Transverse colon (tissue), 4 donors: Measurements from ENCODE around the gene PAX8. TPM values are rescaled to one million over a fixed set of nuclear protein-coding genes. Genes with fewer than 3 reads are reported as not detected.

ENCODE experiments used
- DNase-seq: peaks from one replicate; pipeline ENCODE4 v3.0.0-alpha.2; 2019
- H3K27ac ChIP-seq, 4 donors: fragments of 200-600 bp; sonication (generic); 2 replicates each; pipeline ENCODE4 v1.5.1; 2016 to 2018; ENCODE audit warnings: inconsistent platforms in 4 of 4
- H3K27me3 ChIP-seq: fragments of 200-600 bp; sonication (generic); 2 replicates; pipeline ENCODE4 v1.5.1; 2017; ENCODE audit warnings: inconsistent platforms
- H3K36me3 ChIP-seq, 4 donors: fragments of 200-600 bp; sonication (generic); 2 replicates each; pipeline ENCODE4 v1.5.1; 2017 to 2019; ENCODE audit warnings: inconsistent platforms in 4 of 4
- H3K4me1 ChIP-seq, 4 donors: fragments of 200-600 bp; sonication (generic); 2 replicates each; pipeline ENCODE4 v1.5.1; 2017 to 2020; ENCODE audit warnings: inconsistent platforms in 4 of 4
- H3K4me3 ChIP-seq, 4 donors: fragments of 200-600 bp; sonication (generic); 1 replicate in 1 of 4; 2 replicates in 3 of 4; pipeline versions ENCODE4 v1.5.1 to v1.6.1; 2017 to 2019; ENCODE audit warnings: inconsistent platforms in 4 of 4
- H3K9me3 ChIP-seq, 2 donors: fragments of 200-600 bp; sonication (generic); 2 replicates each; pipeline ENCODE4 v1.5.1; 2017 to 2019; ENCODE audit warnings: inconsistent platforms in 2 of 2
- EP300 ChIP-seq: sonication (generic); formaldehyde crosslinking; IDR thresholded peaks from one replicate; pipeline ENCODE4 v1.6.1; 2017; ENCODE audit warnings: antibody characterized with exemption, low read depth
- POLR2A ChIP-seq: fragments of 450-650 bp; IDR thresholded peaks from one replicate; pipeline ENCODE4 v1.6.1; 2016; ENCODE audit warnings: antibody characterized with exemption, mild to moderate bottlenecking, moderate library complexity
- POLR2AphosphoS5 ChIP-seq, 3 donors: sonication (generic); formaldehyde crosslinking; IDR thresholded peaks; one replicate each; pipeline ENCODE4 v1.6.1; 2016; ENCODE audit warnings: antibody characterized with exemption in 3 of 3
- WGBS, 2 donors: methylation state at CpG; one replicate each; pipeline ENCODE4 v1.1.5; 2018; ENCODE audit warnings: low coverage in 1 of 2; 5-methylcytosine and 5-hydroxymethylcytosine counted together
- in situ Hi-C, 4 donors: fragments of 200-750 bp; cut with MboI; loops; one replicate each; pipeline versions ENCODE4 v1.15.0 to v1.15.1; 2017; ENCODE audit warnings: low sequenced_read_pairs in 3 of 4, low pct_ligation_motif_present in 1 of 4, low pct_unique_long_range_greater_than_20kb in 1 of 4
- intact Hi-C: fragments of 100-400 bp; cut with DNase I; formaldehyde crosslinking; loops from one replicate; pipeline ENCODE4 v1.15.1; 2023; ENCODE audit warnings: low total_unique reads
- total RNA-seq, 4 donors: library from RNA; depleted of rRNA; stranded (reverse); fragments of >200 nt; gene quantifications; one replicate each; pipeline ENCODE4 v1.1.0, GENCODE V29; 2016
- TF ChIP-seq, protein P1 (sequence below), 5 experiments: fragments of 200-600 bp in 3 of 5; fragments of 450-650 bp in 2 of 5; sonication (generic) in 3 of 5; IDR thresholded peaks; 1 replicate in 2 of 5; 2 replicates in 3 of 5; pipeline ENCODE4 v1.5.1; 2016 to 2017; ENCODE audit warnings: antibody characterized with exemption in 5 of 5, inconsistent platforms in 3 of 5, mild to moderate bottlenecking in 2 of 5, moderate library complexity in 1 of 5

The PAX8 gene
- total RNA-seq, 4 donors from 2014 or later, result 1.6 to 13.7 (median 8.3) TPM

DNA sequence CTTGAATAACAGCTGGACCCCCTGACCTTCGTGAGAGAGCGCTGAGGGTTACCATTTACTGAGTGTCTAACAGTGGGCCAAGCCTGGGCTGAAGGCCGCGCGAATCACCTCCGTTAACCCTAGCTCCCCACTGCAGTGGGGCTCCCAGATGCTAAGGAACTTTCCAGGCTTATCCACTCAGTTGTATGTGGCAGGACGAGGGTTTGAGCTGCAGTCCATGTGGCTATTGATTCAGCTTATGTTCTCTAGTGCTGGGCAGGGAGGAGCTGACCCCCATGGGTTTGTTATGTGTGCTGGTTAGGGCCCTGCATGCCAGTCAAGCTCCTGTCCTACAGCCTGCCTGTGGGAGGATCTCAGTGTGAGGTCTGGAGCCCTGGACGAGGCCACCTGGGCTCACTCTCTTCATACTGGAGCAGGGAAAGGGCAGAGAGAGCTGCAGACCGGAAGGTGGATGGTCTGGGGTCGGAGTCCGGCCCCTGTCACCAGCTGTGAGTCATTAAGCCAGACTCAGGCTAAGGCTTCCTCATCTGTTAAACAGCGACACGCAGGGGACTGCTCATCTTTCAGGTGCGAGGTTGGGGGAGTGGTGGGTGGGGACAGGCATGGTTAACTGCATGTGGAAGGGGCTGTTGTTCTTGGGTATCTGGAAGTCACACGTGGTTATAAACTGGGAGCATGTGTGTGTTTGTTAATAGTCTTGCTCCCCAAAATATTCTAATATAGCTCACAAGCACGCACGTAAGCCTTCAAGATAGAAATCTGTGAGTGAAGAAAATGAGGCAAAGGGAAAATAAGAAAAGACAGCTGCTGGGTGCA, 98.4 kb downstream of the PAX8 start:
- intact Hi-C loops, result no loop called here
- Histone ChIP-seq H3K9me3 (no peaks in the 10 kb centered on the region), H3K36me3 (no peaks in the 10 kb centered on the region), H3K4me1 (peaks cover 0 to 17% (median 5%) of the 10 kb centered on the region in 4 donors), H3K27me3 (no peaks in the 10 kb centered on the region), H3K27ac (no peak overlapping the region), H3K4me3 (no peak overlapping the region)
- DNase-seq, result no peak
- TF ChIP-seq POLR2AphosphoS5 (IDR thresholded peaks at IDR 0.05) (no peak), POLR2A (no peak), EP300 (no peak)
- TF ChIP-seq, protein P1, sequence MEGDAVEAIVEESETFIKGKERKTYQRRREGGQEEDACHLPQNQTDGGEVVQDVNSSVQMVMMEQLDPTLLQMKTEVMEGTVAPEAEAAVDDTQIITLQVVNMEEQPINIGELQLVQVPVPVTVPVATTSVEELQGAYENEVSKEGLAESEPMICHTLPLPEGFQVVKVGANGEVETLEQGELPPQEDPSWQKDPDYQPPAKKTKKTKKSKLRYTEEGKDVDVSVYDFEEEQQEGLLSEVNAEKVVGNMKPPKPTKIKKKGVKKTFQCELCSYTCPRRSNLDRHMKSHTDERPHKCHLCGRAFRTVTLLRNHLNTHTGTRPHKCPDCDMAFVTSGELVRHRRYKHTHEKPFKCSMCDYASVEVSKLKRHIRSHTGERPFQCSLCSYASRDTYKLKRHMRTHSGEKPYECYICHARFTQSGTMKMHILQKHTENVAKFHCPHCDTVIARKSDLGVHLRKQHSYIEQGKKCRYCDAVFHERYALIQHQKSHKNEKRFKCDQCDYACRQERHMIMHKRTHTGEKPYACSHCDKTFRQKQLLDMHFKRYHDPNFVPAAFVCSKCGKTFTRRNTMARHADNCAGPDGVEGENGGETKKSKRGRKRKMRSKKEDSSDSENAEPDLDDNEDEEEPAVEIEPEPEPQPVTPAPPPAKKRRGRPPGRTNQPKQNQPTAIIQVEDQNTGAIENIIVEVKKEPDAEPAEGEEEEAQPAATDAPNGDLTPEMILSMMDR (IDR thresholded peaks at IDR 0.05), result no peak
- in situ Hi-C loops, result no loop called here
- 80 to 90% methylated on average over 5 to 17 of the region's 17 CpGs for WGBS, 2 donors

DNA sequence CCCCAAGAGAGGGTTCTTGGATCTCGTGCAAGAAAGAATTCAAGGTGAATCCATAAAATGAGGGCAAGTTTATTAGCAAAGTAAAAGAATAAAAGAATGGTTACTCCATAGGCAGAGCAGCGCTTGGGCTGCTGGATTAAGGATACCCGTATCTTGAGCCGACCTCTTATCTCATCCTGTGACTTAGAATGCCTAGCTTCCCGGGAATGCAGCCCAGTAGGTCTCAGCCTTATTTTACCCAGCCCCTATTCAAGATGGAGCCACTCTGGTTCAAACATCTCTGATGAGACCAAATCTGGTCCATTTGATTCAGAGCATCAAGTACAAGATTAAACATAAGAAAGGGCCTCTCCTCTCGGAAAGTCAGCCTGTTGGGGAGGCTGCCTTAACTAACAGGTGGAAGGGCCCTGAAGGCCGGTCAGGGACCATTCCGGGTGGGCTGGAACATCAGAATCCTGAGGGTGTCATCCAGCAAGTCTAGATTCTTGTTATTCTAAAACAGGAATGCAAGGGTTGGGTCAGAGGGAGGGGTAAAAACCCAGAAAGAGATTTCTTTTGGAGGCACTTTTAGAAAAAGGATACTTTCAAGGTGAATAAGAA, 99.2 kb downstream of the PAX8 start:
- intact Hi-C loops, result no loop called here
- WGBS, 2 donors, result 92 to 94% methylated on average over 7 to 8 of the region's 8 CpGs
- H3K4me1 ChIP-seq, result peaks cover 0 to 17% (median 5%) of the 10 kb centered on the region in 4 donors

GRCh38 chr2:113178891-113179290, 99.8 kb downstream of the PAX8 start:
- no peak overlapping the region for H3K27ac ChIP-seq
- peaks cover 0 to 17% (median 5%) of the 10 kb centered on the region in 4 donors for H3K4me1 ChIP-seq
- H3K4me3 ChIP-seq, result no peak overlapping the region
- TF ChIP-seq EP300 (no peak), POLR2A (no peak), POLR2AphosphoS5 (IDR thresholded peaks at IDR 0.05) (no peak)
- TF ChIP-seq, protein P1 (IDR thresholded peaks at IDR 0.05), result no peak
- in situ Hi-C loops (no loop called here), intact Hi-C loops (no loop called here)
- no peaks in the 10 kb centered on the region for H3K27me3 ChIP-seq
- no peaks in the 10 kb centered on the region for H3K36me3 ChIP-seq
- H3K9me3 ChIP-seq, result no peaks in the 10 kb centered on the region
- no peak for DNase-seq
- WGBS, 2 donors, result 71% methylated on average over 4 of the region's 4 CpGs; no CpG with 5 or more reads in 1 of the 2 donors

More for the DNA sequence above, 99.2 kb downstream of the PAX8 start:
- no peak for DNase-seq
- no peaks in the 10 kb centered on the region for H3K27me3 ChIP-seq
- H3K4me3 ChIP-seq, result no peak overlapping the region
- H3K9me3 ChIP-seq, result no peaks in the 10 kb centered on the region
- no peak for TF ChIP-seq EP300
- TF ChIP-seq POLR2A, result no peak
- no peak for TF ChIP-seq POLR2AphosphoS5 (IDR thresholded peaks at IDR 0.05)
- TF ChIP-seq, protein P1 (IDR thresholded peaks at IDR 0.05), result no peak
- in situ Hi-C loops, result no loop called here
- H3K36me3 ChIP-seq, result no peaks in the 10 kb centered on the region
- H3K27ac ChIP-seq, result no peak overlapping the region

GRCh38 chr2:113178069-113178746, 100.5 kb downstream of the PAX8 start:
- DNase-seq, result no peak
- 89 to 98% methylated on average over 7 to 11 of the region's 11 CpGs for WGBS, 2 donors
- H3K9me3 ChIP-seq, result no peaks in the 10 kb centered on the region
- no peak overlapping the region for H3K4me3 ChIP-seq
- intact Hi-C loops (no loop called here), in situ Hi-C loops (no loop called here)
- H3K27me3 ChIP-seq, result no peaks in the 10 kb centered on the region
- TF ChIP-seq POLR2AphosphoS5 (IDR thresholded peaks at IDR 0.05) (no peak), POLR2A (no peak), EP300 (no peak)
- TF ChIP-seq, protein P1 (IDR thresholded peaks at IDR 0.05), result no peak
- no peak overlapping the region for H3K27ac ChIP-seq
- no peaks in the 10 kb centered on the region for H3K36me3 ChIP-seq
- peaks cover 0 to 20% (median 5%) of the 10 kb centered on the region in 4 donors for H3K4me1 ChIP-seq
